ENCODE measurements around the gene PPARGC1A. TPM values are rescaled to one million over a fixed set of nuclear protein-coding genes. Genes with fewer than 3 reads are reported as not detected.

The PPARGC1A gene
- total and polyA plus RNA-seq, 2 of the 13 experiments (the other 11 are each of a cell fraction or from before 2014, with no cell fraction given), result 20.7 to 37.3 TPM

DNA sequence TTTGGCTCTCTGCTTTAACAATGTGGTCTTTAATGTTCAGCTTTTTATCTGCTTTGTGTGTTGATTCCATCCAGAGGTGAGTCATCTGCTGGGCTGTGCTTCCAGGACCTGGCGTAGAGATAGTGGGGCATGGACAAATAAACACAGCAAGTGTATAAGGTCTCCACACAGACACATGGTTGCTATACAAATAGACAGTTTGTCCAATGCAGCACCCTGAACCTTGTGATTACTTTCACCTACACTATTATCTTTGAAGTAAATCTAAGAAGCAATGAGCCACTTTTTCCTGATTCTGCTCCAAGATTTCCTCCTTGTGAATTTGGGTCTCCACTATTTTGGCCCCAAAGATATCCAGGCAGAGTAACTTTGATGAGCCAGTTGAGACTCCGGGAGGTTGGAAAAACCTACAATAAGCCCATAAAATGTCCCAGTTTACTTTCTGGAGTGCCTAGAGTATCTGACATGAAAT is 12.1 kb downstream of the PPARGC1A start (continued):
- TF ChIP-seq, protein P1, sequence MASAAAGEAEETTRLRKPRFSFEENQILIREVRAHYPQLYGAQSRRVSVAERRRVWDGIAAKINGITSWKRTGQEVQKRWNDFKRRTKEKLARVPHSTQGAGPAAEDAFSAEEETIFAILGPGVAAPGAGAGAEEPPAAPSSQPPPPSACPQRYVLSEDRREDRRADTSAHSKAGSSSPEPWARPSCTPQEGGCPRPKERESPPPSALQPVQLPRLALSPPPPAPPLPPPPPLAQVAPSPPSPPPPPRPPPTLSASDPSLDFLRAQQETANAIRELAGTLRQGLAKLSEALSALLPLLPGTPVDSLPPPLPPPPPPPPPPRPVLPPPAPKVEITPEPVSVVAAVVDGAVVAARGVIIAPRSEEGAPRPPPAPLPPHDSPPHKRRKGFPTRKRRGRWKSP (CRISPR knock-in tag; IDR thresholded peaks at IDR 0.05), result peak; percentile 38; the same call in 1 of the 2 replicates
- TF ChIP-seq FOXJ3 (CRISPR knock-in tag; IDR thresholded peaks at IDR 0.05; ENCODE audit: borderline replicate concordance), result peak; percentile 94
- no peak for TF ChIP-seq REPIN1 (CRISPR knock-in tag; IDR thresholded peaks at IDR 0.05; ENCODE audit: borderline replicate concordance, low read depth)
- TF ChIP-seq, protein P2, sequence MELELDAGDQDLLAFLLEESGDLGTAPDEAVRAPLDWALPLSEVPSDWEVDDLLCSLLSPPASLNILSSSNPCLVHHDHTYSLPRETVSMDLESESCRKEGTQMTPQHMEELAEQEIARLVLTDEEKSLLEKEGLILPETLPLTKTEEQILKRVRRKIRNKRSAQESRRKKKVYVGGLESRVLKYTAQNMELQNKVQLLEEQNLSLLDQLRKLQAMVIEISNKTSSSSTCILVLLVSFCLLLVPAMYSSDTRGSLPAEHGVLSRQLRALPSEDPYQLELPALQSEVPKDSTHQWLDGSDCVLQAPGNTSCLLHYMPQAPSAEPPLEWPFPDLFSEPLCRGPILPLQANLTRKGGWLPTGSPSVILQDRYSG (CRISPR knock-in tag; IDR thresholded peaks at IDR 0.05), result no peak
- TF ChIP-seq, protein P3, sequence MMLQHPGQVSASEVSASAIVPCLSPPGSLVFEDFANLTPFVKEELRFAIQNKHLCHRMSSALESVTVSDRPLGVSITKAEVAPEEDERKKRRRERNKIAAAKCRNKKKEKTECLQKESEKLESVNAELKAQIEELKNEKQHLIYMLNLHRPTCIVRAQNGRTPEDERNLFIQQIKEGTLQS (CRISPR knock-in tag; IDR thresholded peaks at IDR 0.05), result peak; percentile 96
- no peak for TF ChIP-seq CREB1 (IDR thresholded peaks at IDR 0.05)
- peak; percentile 56 for TF ChIP-seq CREB1 (CRISPR knock-in tag; IDR thresholded peaks at IDR 0.05)
- peak; percentile 81 for TF ChIP-seq RARA (CRISPR knock-in tag; IDR thresholded peaks at IDR 0.05)
- TF ChIP-seq, protein P4, sequence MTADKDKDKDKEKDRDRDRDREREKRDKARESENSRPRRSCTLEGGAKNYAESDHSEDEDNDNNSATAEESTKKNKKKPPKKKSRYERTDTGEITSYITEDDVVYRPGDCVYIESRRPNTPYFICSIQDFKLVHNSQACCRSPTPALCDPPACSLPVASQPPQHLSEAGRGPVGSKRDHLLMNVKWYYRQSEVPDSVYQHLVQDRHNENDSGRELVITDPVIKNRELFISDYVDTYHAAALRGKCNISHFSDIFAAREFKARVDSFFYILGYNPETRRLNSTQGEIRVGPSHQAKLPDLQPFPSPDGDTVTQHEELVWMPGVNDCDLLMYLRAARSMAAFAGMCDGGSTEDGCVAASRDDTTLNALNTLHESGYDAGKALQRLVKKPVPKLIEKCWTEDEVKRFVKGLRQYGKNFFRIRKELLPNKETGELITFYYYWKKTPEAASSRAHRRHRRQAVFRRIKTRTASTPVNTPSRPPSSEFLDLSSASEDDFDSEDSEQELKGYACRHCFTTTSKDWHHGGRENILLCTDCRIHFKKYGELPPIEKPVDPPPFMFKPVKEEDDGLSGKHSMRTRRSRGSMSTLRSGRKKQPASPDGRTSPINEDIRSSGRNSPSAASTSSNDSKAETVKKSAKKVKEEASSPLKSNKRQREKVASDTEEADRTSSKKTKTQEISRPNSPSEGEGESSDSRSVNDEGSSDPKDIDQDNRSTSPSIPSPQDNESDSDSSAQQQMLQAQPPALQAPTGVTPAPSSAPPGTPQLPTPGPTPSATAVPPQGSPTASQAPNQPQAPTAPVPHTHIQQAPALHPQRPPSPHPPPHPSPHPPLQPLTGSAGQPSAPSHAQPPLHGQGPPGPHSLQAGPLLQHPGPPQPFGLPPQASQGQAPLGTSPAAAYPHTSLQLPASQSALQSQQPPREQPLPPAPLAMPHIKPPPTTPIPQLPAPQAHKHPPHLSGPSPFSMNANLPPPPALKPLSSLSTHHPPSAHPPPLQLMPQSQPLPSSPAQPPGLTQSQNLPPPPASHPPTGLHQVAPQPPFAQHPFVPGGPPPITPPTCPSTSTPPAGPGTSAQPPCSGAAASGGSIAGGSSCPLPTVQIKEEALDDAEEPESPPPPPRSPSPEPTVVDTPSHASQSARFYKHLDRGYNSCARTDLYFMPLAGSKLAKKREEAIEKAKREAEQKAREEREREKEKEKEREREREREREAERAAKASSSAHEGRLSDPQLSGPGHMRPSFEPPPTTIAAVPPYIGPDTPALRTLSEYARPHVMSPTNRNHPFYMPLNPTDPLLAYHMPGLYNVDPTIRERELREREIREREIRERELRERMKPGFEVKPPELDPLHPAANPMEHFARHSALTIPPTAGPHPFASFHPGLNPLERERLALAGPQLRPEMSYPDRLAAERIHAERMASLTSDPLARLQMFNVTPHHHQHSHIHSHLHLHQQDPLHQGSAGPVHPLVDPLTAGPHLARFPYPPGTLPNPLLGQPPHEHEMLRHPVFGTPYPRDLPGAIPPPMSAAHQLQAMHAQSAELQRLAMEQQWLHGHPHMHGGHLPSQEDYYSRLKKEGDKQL (CRISPR knock-in tag; IDR thresholded peaks at IDR 0.05; ENCODE audit: low read depth), result peak; percentile 90
- TF ChIP-seq ATF7-NPFF (CRISPR knock-in tag; IDR thresholded peaks at IDR 0.05; ENCODE audit: low read depth), result peak; percentile 26; the same call in 1 of the 2 replicates
- TF ChIP-seq IRF2 (CRISPR knock-in tag; IDR thresholded peaks at IDR 0.05), result peak; percentile 73; the same call in 1 of the 2 replicates
- TF ChIP-seq, protein P5, sequence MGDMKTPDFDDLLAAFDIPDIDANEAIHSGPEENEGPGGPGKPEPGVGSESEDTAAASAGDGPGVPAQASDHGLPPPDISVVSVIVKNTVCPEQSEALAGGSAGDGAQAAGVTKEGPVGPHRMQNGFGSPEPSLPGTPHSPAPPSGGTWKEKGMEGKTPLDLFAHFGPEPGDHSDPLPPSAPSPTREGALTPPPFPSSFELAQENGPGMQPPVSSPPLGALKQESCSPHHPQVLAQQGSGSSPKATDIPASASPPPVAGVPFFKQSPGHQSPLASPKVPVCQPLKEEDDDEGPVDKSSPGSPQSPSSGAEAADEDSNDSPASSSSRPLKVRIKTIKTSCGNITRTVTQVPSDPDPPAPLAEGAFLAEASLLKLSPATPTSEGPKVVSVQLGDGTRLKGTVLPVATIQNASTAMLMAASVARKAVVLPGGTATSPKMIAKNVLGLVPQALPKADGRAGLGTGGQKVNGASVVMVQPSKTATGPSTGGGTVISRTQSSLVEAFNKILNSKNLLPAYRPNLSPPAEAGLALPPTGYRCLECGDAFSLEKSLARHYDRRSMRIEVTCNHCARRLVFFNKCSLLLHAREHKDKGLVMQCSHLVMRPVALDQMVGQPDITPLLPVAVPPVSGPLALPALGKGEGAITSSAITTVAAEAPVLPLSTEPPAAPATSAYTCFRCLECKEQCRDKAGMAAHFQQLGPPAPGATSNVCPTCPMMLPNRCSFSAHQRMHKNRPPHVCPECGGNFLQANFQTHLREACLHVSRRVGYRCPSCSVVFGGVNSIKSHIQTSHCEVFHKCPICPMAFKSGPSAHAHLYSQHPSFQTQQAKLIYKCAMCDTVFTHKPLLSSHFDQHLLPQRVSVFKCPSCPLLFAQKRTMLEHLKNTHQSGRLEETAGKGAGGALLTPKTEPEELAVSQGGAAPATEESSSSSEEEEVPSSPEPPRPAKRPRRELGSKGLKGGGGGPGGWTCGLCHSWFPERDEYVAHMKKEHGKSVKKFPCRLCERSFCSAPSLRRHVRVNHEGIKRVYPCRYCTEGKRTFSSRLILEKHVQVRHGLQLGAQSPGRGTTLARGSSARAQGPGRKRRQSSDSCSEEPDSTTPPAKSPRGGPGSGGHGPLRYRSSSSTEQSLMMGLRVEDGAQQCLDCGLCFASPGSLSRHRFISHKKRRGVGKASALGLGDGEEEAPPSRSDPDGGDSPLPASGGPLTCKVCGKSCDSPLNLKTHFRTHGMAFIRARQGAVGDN (CRISPR knock-in tag; IDR thresholded peaks at IDR 0.05), result no peak
- TF ChIP-seq, protein P6, sequence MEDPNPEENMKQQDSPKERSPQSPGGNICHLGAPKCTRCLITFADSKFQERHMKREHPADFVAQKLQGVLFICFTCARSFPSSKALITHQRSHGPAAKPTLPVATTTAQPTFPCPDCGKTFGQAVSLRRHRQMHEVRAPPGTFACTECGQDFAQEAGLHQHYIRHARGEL (CRISPR knock-in tag; IDR thresholded peaks at IDR 0.05), result no peak
- TF ChIP-seq, protein P7, sequence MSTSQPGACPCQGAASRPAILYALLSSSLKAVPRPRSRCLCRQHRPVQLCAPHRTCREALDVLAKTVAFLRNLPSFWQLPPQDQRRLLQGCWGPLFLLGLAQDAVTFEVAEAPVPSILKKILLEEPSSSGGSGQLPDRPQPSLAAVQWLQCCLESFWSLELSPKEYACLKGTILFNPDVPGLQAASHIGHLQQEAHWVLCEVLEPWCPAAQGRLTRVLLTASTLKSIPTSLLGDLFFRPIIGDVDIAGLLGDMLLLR (CRISPR knock-in tag; IDR thresholded peaks at IDR 0.05), result no peak
- no peak for TF ChIP-seq ZNF557 (CRISPR knock-in tag; IDR thresholded peaks at IDR 0.05)
- peak; percentile 67 for TF ChIP-seq MYC (CRISPR knock-in tag; IDR thresholded peaks at IDR 0.05; ENCODE audit: borderline replicate concordance)

Measured in HepG2 (cell line).